GM21825 (cell line): Measurements from ENCODE around the gene RIMBP3C.
A peak's percentile ranks its signal among the peaks of the same experiment; 100 is the strongest.
"Not testable (repeated sequence)": the region's sequence is repeated elsewhere in the genome, so short reads cannot be mapped to it uniquely, and the experiment has no call there.

Experiments used
- ATAC-seq: cut with Tn5 transposase; IDR thresholded peaks from one replicate; pipeline ENCODE4 v1.9.1; 2021; ENCODE audit warnings: mild to moderate bottlenecking, moderate library complexity; ENCODE audit not compliant: unreplicated experiment

The RIMBP3C gene

GRCh38 chr22:21526705-21527500 lies 24.4 kb downstream of the RIMBP3C start:
- not testable (repeated sequence) for ATAC-seq

DNA sequence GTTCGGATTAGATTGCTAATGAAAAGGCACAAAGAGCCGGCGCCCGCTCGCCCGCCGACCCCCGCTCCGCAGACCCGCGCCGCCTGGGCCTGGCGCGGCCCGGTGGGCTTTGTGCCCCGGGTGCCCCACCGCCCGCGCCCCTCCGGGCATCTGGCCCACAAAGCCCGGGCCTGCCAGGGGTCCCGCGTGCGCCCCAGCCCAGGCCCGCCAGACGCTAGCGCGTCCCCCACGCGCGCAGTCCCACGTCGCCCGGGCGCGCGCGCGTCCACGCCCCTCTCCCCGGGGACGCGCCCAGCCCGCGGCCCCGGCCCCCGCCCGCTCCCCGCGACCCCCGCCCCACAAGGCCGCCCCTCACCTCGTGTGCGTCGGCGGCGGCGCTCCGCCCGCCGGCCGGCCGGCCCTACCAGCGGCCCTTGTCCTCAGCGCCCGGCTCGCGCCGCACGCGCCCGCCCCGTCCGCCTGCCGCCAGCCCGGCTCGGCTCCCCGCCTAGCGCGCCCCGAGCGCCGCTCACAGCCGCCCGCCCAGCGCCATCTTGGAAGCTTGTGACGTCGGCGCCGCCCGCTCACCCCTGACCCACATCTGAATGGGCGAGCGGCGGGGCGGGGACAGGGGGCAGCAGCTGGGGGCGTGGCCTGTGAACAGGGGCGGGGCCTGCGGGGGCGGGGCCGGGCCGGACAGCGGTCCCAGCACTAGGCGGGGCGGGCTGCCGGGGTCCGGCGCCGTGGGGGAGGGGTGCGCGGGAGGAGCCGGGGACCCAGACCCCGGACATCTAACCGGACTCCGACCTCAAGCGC lies 34.1 kb downstream of the RIMBP3C start:
- ATAC-seq: peak; percentile 84

GRCh38 chr22:21516522-21516921 lies 34.7 kb downstream of the RIMBP3C start:
- not testable (repeated sequence) for ATAC-seq

DNA sequence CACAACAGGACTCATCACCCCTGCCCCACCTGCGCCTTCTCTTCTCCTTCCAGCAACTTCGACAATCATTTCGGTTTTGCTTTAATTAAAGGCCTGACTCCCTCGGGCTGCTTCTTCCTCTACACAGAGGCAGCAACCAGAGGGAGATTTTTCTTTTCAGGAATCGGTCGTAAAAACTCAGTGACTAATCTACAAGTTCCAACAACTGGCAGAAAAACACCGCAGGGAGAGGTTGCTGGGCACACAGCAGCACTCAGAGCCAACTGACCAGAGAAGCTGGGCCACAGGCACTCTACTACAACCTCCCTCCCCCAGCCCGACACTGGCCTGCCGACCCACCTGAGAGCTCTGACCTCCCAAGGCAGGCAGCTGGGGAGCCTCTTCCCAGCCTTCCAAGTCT lies 36.0 kb downstream of the RIMBP3C start:
- ATAC-seq: not testable (repeated sequence)

GRCh38 chr22:21514117-21514516 lies 37.1 kb downstream of the RIMBP3C start:
- ATAC-seq: not testable (repeated sequence)

DNA sequence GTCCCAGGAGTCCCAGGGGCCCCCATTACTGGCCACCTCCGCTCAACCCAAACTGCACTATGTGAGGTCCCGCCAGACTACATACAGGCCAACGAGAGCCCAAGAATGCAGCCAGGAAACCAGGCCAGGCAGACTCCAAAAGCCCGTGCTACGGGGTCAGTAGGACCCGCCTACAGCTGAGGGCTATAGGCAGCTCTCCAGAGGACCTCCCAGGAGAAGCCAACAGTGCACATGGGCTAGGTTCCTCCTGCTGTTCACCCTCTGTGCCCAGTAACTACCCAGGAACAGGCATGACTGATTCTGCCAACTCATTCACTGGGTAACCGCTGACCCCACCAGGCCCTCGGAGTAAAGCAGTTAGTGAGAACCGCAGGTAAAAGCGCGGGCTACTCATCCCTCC lies 39.2 kb downstream of the RIMBP3C start:
- not testable (repeated sequence) for ATAC-seq

- ATAC-seq: not testable (repeated sequence)
These were observed 40.9 kb downstream of the RIMBP3C start for GRCh38 chr22:21510397-21510796.

- ATAC-seq: not testable (repeated sequence)
These were observed 51.4 kb downstream of the RIMBP3C start for GRCh38 chr22:21499623-21500506.

- ATAC-seq: not testable (repeated sequence)
These were observed 52.8 kb downstream of the RIMBP3C start for GRCh38 chr22:21498489-21498888.

DNA sequence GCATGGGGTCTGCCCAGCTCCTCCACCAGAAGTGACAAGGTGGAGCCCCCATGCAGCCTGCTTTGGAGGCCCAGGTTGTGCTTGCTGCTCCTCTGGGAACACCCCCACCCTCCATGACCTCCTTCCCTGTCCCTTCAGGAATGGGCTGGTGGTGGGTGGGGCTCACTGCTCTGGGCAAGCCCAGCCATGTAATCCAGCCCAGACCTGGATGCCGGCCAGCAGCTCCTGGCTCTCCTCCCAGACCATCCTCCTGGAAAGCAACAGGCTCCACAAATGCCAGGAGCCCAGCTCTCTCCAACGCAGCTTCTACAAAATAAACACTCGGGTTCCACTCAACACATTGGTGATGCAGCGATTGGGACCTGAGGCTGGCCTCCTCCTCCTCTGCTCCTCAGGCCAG lies 53.3 kb downstream of the RIMBP3C start:
- ATAC-seq: not testable (repeated sequence)
